Adrenal gland (tissue), 12 donors: ENCODE measurements around the gene RPTN. TPM values are rescaled to one million over a fixed set of nuclear protein-coding genes. Genes with fewer than 3 reads are reported as not detected.

ENCODE experiments used
- DNase-seq, 7 donors: peaks; one replicate each; pipeline ENCODE4 v3.0.0-alpha.2; 2019 to 2020
- H3K27ac ChIP-seq, 5 donors: fragments of 200-600 bp; sonication (generic) in 4 of 5; 1 replicate in 3 of 5; 2 replicates in 2 of 5; pipeline versions ENCODE4 v1.5.1 to v1.8.0; 2016 to 2020; ENCODE audit warnings: mild to moderate bottlenecking in 1 of 5
- H3K27me3 ChIP-seq: fragments of 200-600 bp; 2 replicates; pipeline ENCODE4 v1.8.0; 2021
- H3K36me3 ChIP-seq, 2 donors: fragments of 200-600 bp; replicated peaks in 1 of 2; 1 replicate in 1 of 2; 2 replicates in 1 of 2; pipeline versions ENCODE4 v1.5.1 to v1.8.0; 2018 to 2022
- H3K4me1 ChIP-seq, 2 donors: fragments of 200-600 bp; replicated peaks in 1 of 2; 1 replicate in 1 of 2; 2 replicates in 1 of 2; pipeline versions ENCODE4 v1.5.1 to v1.8.0; 2018 to 2021
- H3K4me3 ChIP-seq, 4 donors: fragments of 200-600 bp; sonication (generic) in 3 of 4; one replicate each; pipeline ENCODE4 v1.5.1; 2016 to 2018
- H3K9me3 ChIP-seq, 3 donors: fragments of 200-600 bp; sonication (generic) in 1 of 3; replicated peaks in 1 of 3; 1 replicate in 2 of 3; 2 replicates in 1 of 3; pipeline versions ENCODE4 v1.5.1 to v1.8.0; 2016 to 2021
- CTCF ChIP-seq, 6 experiments: fragments of 450-650 bp in 4 of 6; fragments of 200-600 bp in 2 of 6; sonication (generic) in 1 of 6; IDR thresholded peaks; 1 replicate in 5 of 6; 2 replicates in 1 of 6; pipeline versions ENCODE4 v1.5.1 to v1.8.0; 2016 to 2021; ENCODE audit warnings: antibody characterized with exemption in 6 of 6, mild to moderate bottlenecking in 2 of 6, moderate library complexity in 1 of 6
- POLR2A ChIP-seq, 2 donors: fragments of 450-650 bp; IDR thresholded peaks; one replicate each; pipeline ENCODE4 v1.6.1; 2017; ENCODE audit warnings: antibody characterized with exemption in 2 of 2, mild to moderate bottlenecking in 2 of 2, moderate library complexity in 1 of 2
- WGBS, 4 donors: extraction: QIAGEN DNeasy Blood & Tissue Kit in 2 of 4; methylation state at CpG; one replicate each; pipeline versions ENCODE4 v1.1.5 to v1.1.7; 2013 to 2017; 5-methylcytosine and 5-hydroxymethylcytosine counted together
- intact Hi-C, 2 donors: fragments of 100-400 bp; cut with DNase I; formaldehyde crosslinking; loops; one replicate each; pipeline versions ENCODE4 v1.14.1 to v1.15.0; 2022 to 2023
- polyA plus RNA-seq, 3 donors: library from polyadenylated mRNA; stranded (reverse); fragments of 200-250 nt in 2 of 3; fragments of 350-450 nt in 1 of 3; fragmentation: Illumina TruSeq in 1 of 3; extraction: RNeasy Lipid Tissue Mini Kit (QIAGEN cat#74804) in 1 of 3; gene quantifications; one replicate each; pipeline ENCODE4 v1.2.3, GENCODE V29; 2013 to 2014
- total RNA-seq, 9 donors: library from RNA; depleted of rRNA in 4 of 9; stranded (reverse); fragments of >200 nt in 4 of 9; fragments of 120-200 nt in 1 of 9; fragmentation: NEBNext Ultra II Directional in 1 of 9; extraction: Animal tissue kit (Norgen Biotek cat#: 25700) in 1 of 9; gene quantifications; one replicate each; pipeline versions ENCODE4 v1.1.0 to v1.2.4, GENCODE V29; 2013 to 2023
- donor health status: healthy with polysubstance abuse.
- donor health status: Bipolar disorder and iron deficiency.
- donor health status: DM: yes; HTN: yes; CAD: no.
- donor health status: DM: no; HTN: no; CAD: no.
- donor health status: DM: no; HTN: no; CAD: no.
- donor health status: DM: yes; HTN: yes; CAD: no.

The RPTN gene
- total and polyA plus RNA-seq, 12 donors: not detected

- H3K36me3 ChIP-seq: no peaks in the 10 kb centered on the region
- peaks cover 12 to 25% of the 10 kb centered on the region in 2 donors for H3K4me1 ChIP-seq
- DNase-seq: peak in 3 of 7 donors; percentile 10 to 24 (median 13)
- no peak overlapping the region for H3K4me3 ChIP-seq
- peak overlapping the region in 1 of 5 donors; percentile 26 for H3K27ac ChIP-seq
- H3K27me3 ChIP-seq: peaks cover 72% of the 10 kb centered on the region
- TF ChIP-seq POLR2A (IDR thresholded peaks at IDR 0.05): no peak
- no peak for TF ChIP-seq CTCF (IDR thresholded peaks at IDR 0.05)
- intact Hi-C loops: no loop called here
- no peaks in the 10 kb centered on the region for H3K9me3 ChIP-seq
- 11 to 18% (median 14%) methylated on average over 66 to 67 of the region's 67 CpGs for WGBS, 4 donors
These were observed 50.8 kb downstream of the RPTN start for GRCh38 chr1:152107984-152108881.

DNA sequence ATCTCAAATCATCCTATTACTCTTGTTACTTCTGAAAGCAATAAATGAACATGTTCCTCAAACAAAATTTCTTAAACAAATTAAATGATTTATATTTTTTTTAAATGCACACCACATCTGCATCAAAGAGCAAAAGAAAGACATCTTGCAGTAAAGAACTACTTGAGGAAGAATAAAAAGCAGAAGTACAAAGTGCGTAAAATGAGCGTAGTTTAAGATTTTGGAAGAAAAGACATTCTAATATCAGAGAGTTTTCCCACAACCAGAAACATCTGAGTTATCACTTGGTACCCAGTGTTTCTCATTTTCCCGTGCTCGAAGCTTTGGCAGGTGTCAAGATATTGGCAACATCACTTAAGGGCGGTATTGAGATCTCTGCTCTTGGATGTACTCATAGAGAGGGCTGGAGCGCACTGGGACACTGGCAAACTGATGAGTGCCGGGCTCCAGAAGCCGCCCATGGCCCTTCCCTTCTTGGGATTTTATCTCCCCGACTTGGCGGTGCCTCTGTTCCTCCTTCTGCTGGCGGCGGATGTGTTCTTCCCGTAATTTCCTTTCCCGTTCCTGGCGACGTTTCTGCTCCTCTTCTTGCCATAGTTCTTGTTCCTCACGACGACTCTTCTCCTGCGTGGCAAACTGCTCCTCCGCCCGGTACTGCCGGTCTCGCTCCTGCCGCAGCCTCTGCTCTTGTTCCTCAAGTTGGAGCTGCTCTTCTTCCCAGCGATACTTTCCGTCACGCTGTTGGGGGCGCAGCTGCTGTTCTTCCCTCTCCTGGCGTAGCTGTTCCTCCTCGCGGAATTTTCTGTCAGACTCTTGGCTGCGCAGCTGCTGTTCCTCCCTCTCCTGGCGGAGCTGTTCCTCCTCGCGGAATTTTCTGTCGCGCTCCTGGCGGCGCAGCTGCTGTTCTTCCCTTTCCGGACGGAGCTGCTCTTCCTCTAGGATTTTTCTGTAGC lies 51.7 kb downstream of the RPTN start:
- 16 to 24% (median 18%) methylated on average over 41 of the region's 41 CpGs for WGBS, 4 donors
- Histone ChIP-seq H3K36me3 (no peaks in the 10 kb centered on the region), H3K4me3 (no peak overlapping the region), H3K4me1 (peaks cover 12 to 21% of the 10 kb centered on the region in 2 donors), H3K9me3 (no peaks in the 10 kb centered on the region), H3K27me3 (peaks cover 63% of the 10 kb centered on the region), H3K27ac (peak overlapping the region in 1 of 5 donors; percentile 26)
- intact Hi-C loops: no loop called here
- peak in 1 of 7 donors; percentile 2 for DNase-seq
- TF ChIP-seq POLR2A (IDR thresholded peaks at IDR 0.05) (no peak), CTCF (IDR thresholded peaks at IDR 0.05) (no peak)

GRCh38 chr1:152104854-152105253 lies 54.2 kb downstream of the RPTN start:
- Histone ChIP-seq H3K27ac (no peak overlapping the region), H3K4me3 (no peak overlapping the region), H3K9me3 (no peaks in the 10 kb centered on the region), H3K27me3 (peaks cover 50% of the 10 kb centered on the region), H3K4me1 (no peaks in the 10 kb centered on the region), H3K36me3 (no peaks in the 10 kb centered on the region)
- intact Hi-C loops: no loop called here
- no peak for DNase-seq
- no peak for TF ChIP-seq CTCF (IDR thresholded peaks at IDR 0.05)
- no peak for TF ChIP-seq POLR2A (IDR thresholded peaks at IDR 0.05)
- WGBS, 4 donors: 37 to 50% (median 41%) methylated on average over 2 of the region's 2 CpGs

Other genes starting within 250 kb of the RPTN start
- 10 to 100 TPM; 20.2 to 36.4 (median 24.6) TPM for gene THEM4, start 249.7 kb downstream of the RPTN start, total RNA-seq
- 10 to 100 TPM; 32.3 to 36.3 (median 34.9) TPM for gene THEM4, start 249.7 kb downstream of the RPTN start, polyA plus RNA-seq
- 100 to 1,000 TPM in 5 of 9 donors, 10 to 100 TPM in 4; 24.9 to 463 (median 190) TPM for gene S100A10, start 165.4 kb downstream of the RPTN start, total RNA-seq
- 100 to 1,000 TPM; 439 to 860 (median 798) TPM for gene S100A10, start 165.4 kb downstream of the RPTN start, polyA plus RNA-seq
- gene S100A11, start 122.2 kb downstream of the RPTN start, total RNA-seq: 100 to 1,000 TPM in 7 of 9 donors, 10 to 100 TPM in 2; 66.8 to 251 (median 148) TPM
- gene S100A11, start 122.2 kb downstream of the RPTN start, polyA plus RNA-seq: 1,000 to 10,000 TPM in 1 of 3 donors, 100 to 1,000 TPM in 2; 308 to 1,160 (median 987) TPM
- gene TCHHL1, start 70.2 kb downstream of the RPTN start, total RNA-seq: not detected
- not detected for gene TCHHL1, start 70.2 kb downstream of the RPTN start, polyA plus RNA-seq
- under 1 TPM in 8 of 9 donors, not detected in 1; under 0.01 to 0.30 (median 0.13) TPM for gene TCHH, start 43.8 kb downstream of the RPTN start, total RNA-seq
- gene TCHH, start 43.8 kb downstream of the RPTN start, polyA plus RNA-seq: under 1 TPM; 0.05 to 0.32 (median 0.17) TPM
- under 1 TPM in 1 of 9 donors, not detected in 8; under 0.01 TPM for gene HRNR, start 65.0 kb upstream of the RPTN start, total RNA-seq
- gene HRNR, start 65.0 kb upstream of the RPTN start, polyA plus RNA-seq: under 1 TPM in 2 of 3 donors, not detected in 1; under 0.01 TPM
- not detected for gene FLG, start 166.0 kb upstream of the RPTN start, total RNA-seq
- gene FLG, start 166.0 kb upstream of the RPTN start, polyA plus RNA-seq: not detected
- gene FLG2, start 200.8 kb upstream of the RPTN start, total RNA-seq: not detected
- not detected for gene FLG2, start 200.8 kb upstream of the RPTN start, polyA plus RNA-seq